Measurements from ENCODE around the gene SOX8. TPM values are rescaled to one million over a fixed set of nuclear protein-coding genes. Genes with fewer than 3 reads are reported as not detected.

The SOX8 gene
- total RNA-seq, 1 donor from 2014 or later: 6.7 TPM

GRCh38 chr16:988471-989353 is 7.1 kb downstream of the SOX8 start:
- H3K27ac Mint-ChIP-seq: no peak overlapping the region
- H3K9me3 Mint-ChIP-seq: no peaks in the 10 kb centered on the region
- H3K27me3 Mint-ChIP-seq: peaks cover 10% of the 10 kb centered on the region
- H3K36me3 Mint-ChIP-seq: no peaks in the 10 kb centered on the region
- no peak overlapping the region for H3K4me3 Mint-ChIP-seq
- TF ChIP-seq CTCF (conservative IDR thresholded peaks at IDR 0.05): no peak
- no peak for DNase-seq (ENCODE audit: extremely low spot score, unreplicated experiment)
- peaks cover 4% of the 10 kb centered on the region for H3K4me1 Mint-ChIP-seq (ENCODE audit: unreplicated experiment)

DNA sequence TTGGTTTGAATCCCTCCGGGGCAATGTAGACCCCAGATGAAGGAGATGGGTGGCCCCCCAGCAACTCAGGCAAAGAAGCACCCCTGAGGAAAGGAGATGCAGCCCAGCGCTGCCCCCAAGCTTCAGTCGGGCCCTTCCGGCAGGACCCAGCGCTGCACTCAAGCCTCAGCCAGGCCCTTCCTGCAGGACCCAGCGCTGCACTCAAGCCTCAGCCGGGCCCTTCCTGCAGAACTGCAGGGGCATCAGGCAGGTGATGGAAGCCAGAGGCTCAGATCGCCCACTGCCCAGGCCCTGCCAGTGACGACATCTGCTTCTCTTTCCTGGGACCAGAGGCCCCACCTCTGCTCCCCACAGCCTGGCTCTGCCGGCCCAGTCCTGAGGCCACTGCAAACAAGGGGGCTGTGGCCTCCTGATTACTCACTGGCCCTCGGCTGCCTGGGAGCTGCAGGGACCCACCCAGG is 7.8 kb downstream of the SOX8 start:
- Mint-ChIP-seq H3K9me3 (no peaks in the 10 kb centered on the region), H3K27me3 (peaks cover 10% of the 10 kb centered on the region), H3K36me3 (no peaks in the 10 kb centered on the region), H3K4me3 (no peak overlapping the region), H3K4me1 (ENCODE audit: unreplicated experiment) (peaks cover 4% of the 10 kb centered on the region), H3K27ac (no peak overlapping the region)
- TF ChIP-seq CTCF (conservative IDR thresholded peaks at IDR 0.05): no peak
- DNase-seq (ENCODE audit: extremely low spot score, unreplicated experiment): no peak

DNA sequence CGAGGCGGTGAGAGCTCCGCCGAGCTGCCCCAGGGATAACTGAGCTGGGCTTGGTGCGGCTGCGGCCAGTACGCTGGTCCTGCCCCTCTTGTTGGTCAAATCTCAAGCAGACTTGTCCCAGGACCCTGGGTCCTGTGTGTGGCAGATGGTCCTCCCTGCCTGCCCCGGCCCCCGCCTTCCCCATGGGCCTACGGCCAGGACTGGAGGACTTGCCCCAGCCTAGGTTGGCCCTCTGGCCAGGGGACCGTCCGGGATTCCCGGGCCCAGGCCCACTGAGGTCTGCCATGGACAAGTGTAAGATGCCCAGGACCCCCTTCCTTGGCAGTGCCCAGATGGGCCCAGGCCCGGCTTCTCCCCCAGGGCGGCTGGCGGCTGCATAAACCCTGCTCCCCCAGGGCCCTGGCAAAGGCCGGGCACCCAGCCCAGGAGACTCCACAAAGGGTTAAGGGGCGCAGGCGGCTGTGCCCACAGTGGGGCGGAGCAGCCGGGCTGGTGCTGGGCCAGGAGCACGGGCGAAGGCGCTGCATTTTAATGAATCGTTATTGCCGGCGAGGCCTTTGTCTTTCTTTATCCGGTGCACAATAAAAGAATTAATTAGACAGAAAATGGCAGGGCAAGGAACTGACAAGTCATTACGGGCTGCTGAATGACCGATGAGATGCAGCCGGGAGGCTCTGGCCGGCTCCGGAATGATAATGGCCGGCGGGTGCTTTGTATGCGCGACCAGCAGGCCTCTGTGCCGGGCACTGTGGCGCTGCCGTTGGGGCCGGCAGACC is 9.1 kb downstream of the SOX8 start:
- no peak overlapping the region for H3K27ac Mint-ChIP-seq
- no peak overlapping the region for H3K4me3 Mint-ChIP-seq
- peaks cover 9% of the 10 kb centered on the region for H3K4me1 Mint-ChIP-seq (ENCODE audit: unreplicated experiment)
- H3K36me3 Mint-ChIP-seq: no peaks in the 10 kb centered on the region
- DNase-seq (ENCODE audit: extremely low spot score, unreplicated experiment): no peak
- peaks cover 12% of the 10 kb centered on the region for H3K27me3 Mint-ChIP-seq
- no peaks in the 10 kb centered on the region for H3K9me3 Mint-ChIP-seq
- TF ChIP-seq CTCF (conservative IDR thresholded peaks at IDR 0.05): no peak

GRCh38 chr16:991345-991744 is 9.8 kb downstream of the SOX8 start:
- H3K9me3 Mint-ChIP-seq: no peaks in the 10 kb centered on the region
- peaks cover 13% of the 10 kb centered on the region for H3K27me3 Mint-ChIP-seq
- H3K4me3 Mint-ChIP-seq: no peak overlapping the region
- TF ChIP-seq CTCF (conservative IDR thresholded peaks at IDR 0.05): no peak
- peaks cover 14% of the 10 kb centered on the region for H3K4me1 Mint-ChIP-seq (ENCODE audit: unreplicated experiment)
- DNase-seq (ENCODE audit: extremely low spot score, unreplicated experiment): no peak
- H3K36me3 Mint-ChIP-seq: no peaks in the 10 kb centered on the region
- H3K27ac Mint-ChIP-seq: no peak overlapping the region

DNA sequence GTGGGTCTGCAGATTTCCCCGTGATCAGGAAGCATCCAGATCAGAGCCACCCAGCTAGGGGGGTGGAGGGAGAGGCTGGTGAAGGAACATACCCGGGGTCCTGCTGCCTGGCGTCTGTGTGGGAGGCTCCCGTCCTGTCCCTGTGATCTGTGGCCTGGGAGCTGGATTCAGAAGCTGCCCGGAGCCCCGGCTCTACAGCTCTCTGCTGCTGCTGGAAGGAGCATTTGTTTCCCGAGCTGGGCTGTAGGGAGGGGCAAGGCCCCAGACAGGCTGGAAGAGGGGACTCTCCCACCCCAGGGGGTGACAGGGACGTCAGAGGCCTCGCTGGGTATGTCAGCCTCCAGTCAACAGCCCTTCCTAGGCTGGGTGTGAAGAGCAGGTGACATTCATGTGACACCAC is 10.2 kb downstream of the SOX8 start:
- Mint-ChIP-seq H3K27me3 (peaks cover 16% of the 10 kb centered on the region), H3K27ac (no peak overlapping the region), H3K4me3 (no peak overlapping the region), H3K4me1 (ENCODE audit: unreplicated experiment) (peaks cover 15% of the 10 kb centered on the region), H3K9me3 (no peaks in the 10 kb centered on the region), H3K36me3 (no peaks in the 10 kb centered on the region)
- DNase-seq (ENCODE audit: extremely low spot score, unreplicated experiment): no peak
- TF ChIP-seq CTCF (conservative IDR thresholded peaks at IDR 0.05): no peak
